ENCODE results near the gene BTG4. TPM values are rescaled to one million over a fixed set of nuclear protein-coding genes. Genes with fewer than 3 reads are reported as not detected.

The BTG4 gene
- total RNA-seq, 3 donors from 2014 or later (not counting 1 experiment from before 2014, with no cell fraction given), result not detected

- intact Hi-C loops (cut with micrococcal nuclease), result no loop called here
- no peak overlapping the region for H3K4me3 Mint-ChIP-seq
- no peaks in the 10 kb centered on the region for H3K9me3 ChIP-seq (ENCODE audit: control insufficient read depth, insufficient read depth, low read length)
- 87% methylated on average over 9 of the region's 9 CpGs for WGBS (ENCODE audit: insufficient coverage)
- no peak overlapping the region for H3K27ac Mint-ChIP-seq
- no peaks in the 10 kb centered on the region for H3K9me3 Mint-ChIP-seq
- no peaks in the 10 kb centered on the region for H3K36me3 ChIP-seq (ENCODE audit: control insufficient read depth, insufficient read depth, low read length)
- DNase-seq (no peak), ATAC-seq (no peak)
- no peak overlapping the region for H3K27ac ChIP-seq (ENCODE audit: low read length)
- H3K4me1 Mint-ChIP-seq, result no peaks in the 10 kb centered on the region
- TF ChIP-seq, protein P1, sequence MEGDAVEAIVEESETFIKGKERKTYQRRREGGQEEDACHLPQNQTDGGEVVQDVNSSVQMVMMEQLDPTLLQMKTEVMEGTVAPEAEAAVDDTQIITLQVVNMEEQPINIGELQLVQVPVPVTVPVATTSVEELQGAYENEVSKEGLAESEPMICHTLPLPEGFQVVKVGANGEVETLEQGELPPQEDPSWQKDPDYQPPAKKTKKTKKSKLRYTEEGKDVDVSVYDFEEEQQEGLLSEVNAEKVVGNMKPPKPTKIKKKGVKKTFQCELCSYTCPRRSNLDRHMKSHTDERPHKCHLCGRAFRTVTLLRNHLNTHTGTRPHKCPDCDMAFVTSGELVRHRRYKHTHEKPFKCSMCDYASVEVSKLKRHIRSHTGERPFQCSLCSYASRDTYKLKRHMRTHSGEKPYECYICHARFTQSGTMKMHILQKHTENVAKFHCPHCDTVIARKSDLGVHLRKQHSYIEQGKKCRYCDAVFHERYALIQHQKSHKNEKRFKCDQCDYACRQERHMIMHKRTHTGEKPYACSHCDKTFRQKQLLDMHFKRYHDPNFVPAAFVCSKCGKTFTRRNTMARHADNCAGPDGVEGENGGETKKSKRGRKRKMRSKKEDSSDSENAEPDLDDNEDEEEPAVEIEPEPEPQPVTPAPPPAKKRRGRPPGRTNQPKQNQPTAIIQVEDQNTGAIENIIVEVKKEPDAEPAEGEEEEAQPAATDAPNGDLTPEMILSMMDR (IDR thresholded peaks at IDR 0.05), result no peak
- no peaks in the 10 kb centered on the region for H3K27me3 ChIP-seq (ENCODE audit: control insufficient read depth, insufficient read depth, low read length)
- no peaks in the 10 kb centered on the region for H3K36me3 Mint-ChIP-seq
- no peaks in the 10 kb centered on the region for H3K4me1 ChIP-seq (ENCODE audit: control insufficient read depth, insufficient read depth, low read length)
- peaks cover 10 to 20% of the 10 kb centered on the region in 2 donors for H3K27me3 Mint-ChIP-seq (ENCODE audit: low read depth in 2 of 2)
- no peak overlapping the region for H3K4me3 ChIP-seq (ENCODE audit: low read length)
These were observed 54.3 kb downstream of the BTG4 start for GRCh38 chr11:111457731-111458368.

GRCh38 chr11:111456859-111457730, 55.1 kb downstream of the BTG4 start:
- Histone ChIP-seq H3K9me3 (ENCODE audit: control insufficient read depth, insufficient read depth, low read length) (no peaks in the 10 kb centered on the region), H3K4me3 (ENCODE audit: low read length) (no peak overlapping the region), H3K27me3 (ENCODE audit: control insufficient read depth, insufficient read depth, low read length) (no peaks in the 10 kb centered on the region), H3K27ac (ENCODE audit: low read length) (no peak overlapping the region), H3K36me3 (ENCODE audit: control insufficient read depth, insufficient read depth, low read length) (no peaks in the 10 kb centered on the region), H3K4me1 (ENCODE audit: control insufficient read depth, insufficient read depth, low read length) (no peaks in the 10 kb centered on the region)
- Mint-ChIP-seq H3K27me3 (ENCODE audit: low read depth in 2 of 2) (peaks cover 10 to 16% of the 10 kb centered on the region in 2 donors), H3K9me3 (no peaks in the 10 kb centered on the region), H3K4me3 (no peak overlapping the region), H3K4me1 (no peaks in the 10 kb centered on the region), H3K27ac (no peak overlapping the region), H3K36me3 (no peaks in the 10 kb centered on the region)
- intact Hi-C loops (cut with micrococcal nuclease), result no loop called here
- TF ChIP-seq, protein P1 (IDR thresholded peaks at IDR 0.05), result no peak
- 83% methylated on average over 11 of the region's 11 CpGs for WGBS (ENCODE audit: insufficient coverage)
- no peak for DNase-seq
- ATAC-seq, result no peak

GRCh38 chr11:111456086-111456858, 55.9 kb downstream of the BTG4 start:
- no peak for ATAC-seq
- Histone ChIP-seq H3K36me3 (ENCODE audit: control insufficient read depth, insufficient read depth, low read length) (no peaks in the 10 kb centered on the region), H3K4me1 (ENCODE audit: control insufficient read depth, insufficient read depth, low read length) (no peaks in the 10 kb centered on the region), H3K27ac (ENCODE audit: low read length) (no peak overlapping the region), H3K27me3 (ENCODE audit: control insufficient read depth, insufficient read depth, low read length) (no peaks in the 10 kb centered on the region), H3K4me3 (ENCODE audit: low read length) (no peak overlapping the region), H3K9me3 (ENCODE audit: control insufficient read depth, insufficient read depth, low read length) (no peaks in the 10 kb centered on the region)
- Mint-ChIP-seq H3K4me3 (no peak overlapping the region), H3K27me3 (ENCODE audit: low read depth in 2 of 2) (peaks cover 10 to 16% of the 10 kb centered on the region in 2 donors), H3K9me3 (no peaks in the 10 kb centered on the region), H3K27ac (no peak overlapping the region), H3K4me1 (no peaks in the 10 kb centered on the region), H3K36me3 (no peaks in the 10 kb centered on the region)
- intact Hi-C loops (cut with micrococcal nuclease), result no loop called here
- TF ChIP-seq, protein P1 (IDR thresholded peaks at IDR 0.05), result no peak
- no peak for DNase-seq
- 82% methylated on average over 16 of the region's 16 CpGs for WGBS (ENCODE audit: insufficient coverage)
